Measurements from ENCODE around the gene RPAP3.

RPAP3 gene

GRCh38 chr12:47721431-47721973, 15.7 kb upstream of the RPAP3 start:
- H3K27ac Mint-ChIP-seq = no peak overlapping the region
- DNase-seq (ENCODE audit: low spot score in 2 of 2) (no peak), ATAC-seq (ENCODE audit: low read depth) (no peak)
- peaks cover 16% of the 10 kb centered on the region for H3K4me1 Mint-ChIP-seq
- no peak overlapping the region for H3K4me3 Mint-ChIP-seq
- peaks cover 6% of the 10 kb centered on the region for H3K36me3 Mint-ChIP-seq
- no peaks in the 10 kb centered on the region for H3K27me3 Mint-ChIP-seq
- H3K9me3 Mint-ChIP-seq = no peaks in the 10 kb centered on the region

- H3K36me3 Mint-ChIP-seq = peaks cover 6% of the 10 kb centered on the region
- no peaks in the 10 kb centered on the region for H3K9me3 Mint-ChIP-seq
- ATAC-seq (ENCODE audit: low read depth) = no peak
- no peak overlapping the region for H3K27ac Mint-ChIP-seq
- peaks cover 13% of the 10 kb centered on the region for H3K4me1 Mint-ChIP-seq
- no peak for DNase-seq (ENCODE audit: low spot score in 2 of 2)
- H3K4me3 Mint-ChIP-seq = no peak overlapping the region
- peaks cover 1% of the 10 kb centered on the region for H3K27me3 Mint-ChIP-seq
Observed at GRCh38 chr12:47718531-47718930, 12.7 kb upstream of the RPAP3 start.

GRCh38 chr12:47717443-47718193, 11.8 kb upstream of the RPAP3 start:
- Mint-ChIP-seq H3K36me3 (peaks cover 6% of the 10 kb centered on the region), H3K27me3 (peaks cover 1% of the 10 kb centered on the region), H3K27ac (peak overlapping the region; percentile 10), H3K4me1 (peaks cover 13% of the 10 kb centered on the region), H3K9me3 (no peaks in the 10 kb centered on the region), H3K4me3 (no peak overlapping the region)
- peak; percentile 49 for ATAC-seq (ENCODE audit: low read depth)
- no peak for DNase-seq (ENCODE audit: low spot score in 2 of 2)

DNA sequence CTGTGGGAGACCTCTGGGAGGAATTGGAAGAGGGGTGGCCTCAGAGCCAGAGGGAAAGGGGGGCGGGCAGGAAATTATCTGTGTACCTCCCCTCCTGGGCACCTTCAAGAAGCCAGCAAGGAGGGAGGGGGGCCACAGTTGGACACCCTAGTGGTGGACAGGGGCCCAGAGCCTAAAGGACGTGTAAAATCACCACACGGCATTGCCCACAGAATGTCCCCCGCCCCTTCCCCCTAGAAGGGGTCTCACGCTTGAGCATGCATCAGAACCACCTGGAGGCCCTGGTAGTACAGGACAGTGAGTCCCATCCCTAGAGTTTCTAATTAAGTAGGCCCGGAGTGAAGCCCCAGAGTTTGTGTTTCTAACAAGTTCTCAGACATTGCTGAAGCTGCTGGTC, 11.2 kb upstream of the RPAP3 start:
- peaks cover 4% of the 10 kb centered on the region for H3K36me3 Mint-ChIP-seq
- H3K4me3 Mint-ChIP-seq = no peak overlapping the region
- ATAC-seq (ENCODE audit: low read depth) (no peak), DNase-seq (ENCODE audit: low spot score in 2 of 2) (no peak)
- H3K9me3 Mint-ChIP-seq = no peaks in the 10 kb centered on the region
- peaks cover 1% of the 10 kb centered on the region for H3K27me3 Mint-ChIP-seq
- no peak overlapping the region for H3K27ac Mint-ChIP-seq
- H3K4me1 Mint-ChIP-seq = peaks cover 13% of the 10 kb centered on the region

GRCh38 chr12:47715877-47716548, 10.2 kb upstream of the RPAP3 start:
- peaks cover 13% of the 10 kb centered on the region for H3K4me1 Mint-ChIP-seq
- H3K27me3 Mint-ChIP-seq = peaks cover 1% of the 10 kb centered on the region

GRCh38 chr12:47715393-47715876, 9.6 kb upstream of the RPAP3 start:
- Mint-ChIP-seq H3K27ac (no peak overlapping the region), H3K9me3 (no peaks in the 10 kb centered on the region), H3K4me3 (no peak overlapping the region), H3K36me3 (peaks cover 2% of the 10 kb centered on the region), H3K27me3 (peaks cover 1% of the 10 kb centered on the region), H3K4me1 (peaks cover 15% of the 10 kb centered on the region)
- ATAC-seq (ENCODE audit: low read depth) = peak; percentile 91
- peak; percentile 64 to 75 for DNase-seq (ENCODE audit: low spot score in 2 of 2)

More at GRCh38 chr12:47715877-47716548, 10.2 kb upstream of the RPAP3 start:
- no peaks in the 10 kb centered on the region for H3K9me3 Mint-ChIP-seq
- no peak overlapping the region for H3K27ac Mint-ChIP-seq
- no peak overlapping the region for H3K4me3 Mint-ChIP-seq
- DNase-seq (ENCODE audit: low spot score in 2 of 2) (no peak), ATAC-seq (ENCODE audit: low read depth) (no peak)
- peaks cover 2% of the 10 kb centered on the region for H3K36me3 Mint-ChIP-seq

- Mint-ChIP-seq H3K9me3 (no peaks in the 10 kb centered on the region), H3K27me3 (peaks cover 1% of the 10 kb centered on the region), H3K4me1 (peaks cover 19% of the 10 kb centered on the region), H3K4me3 (no peak overlapping the region), H3K27ac (no peak overlapping the region), H3K36me3 (peaks cover 2% of the 10 kb centered on the region)
- no peak for ATAC-seq (ENCODE audit: low read depth)
- no peak for DNase-seq (ENCODE audit: low spot score in 2 of 2)
Observed at GRCh38 chr12:47714826-47715386, 9.1 kb upstream of the RPAP3 start.

- ATAC-seq (ENCODE audit: low read depth) (no peak), DNase-seq (ENCODE audit: low spot score in 2 of 2) (no peak)
- Mint-ChIP-seq H3K9me3 (no peaks in the 10 kb centered on the region), H3K27ac (no peak overlapping the region), H3K4me3 (no peak overlapping the region), H3K4me1 (peaks cover 35% of the 10 kb centered on the region), H3K36me3 (no peaks in the 10 kb centered on the region), H3K27me3 (peaks cover 1% of the 10 kb centered on the region)
Observed at GRCh38 chr12:47712171-47712570, 6.3 kb upstream of the RPAP3 start.

DNA sequence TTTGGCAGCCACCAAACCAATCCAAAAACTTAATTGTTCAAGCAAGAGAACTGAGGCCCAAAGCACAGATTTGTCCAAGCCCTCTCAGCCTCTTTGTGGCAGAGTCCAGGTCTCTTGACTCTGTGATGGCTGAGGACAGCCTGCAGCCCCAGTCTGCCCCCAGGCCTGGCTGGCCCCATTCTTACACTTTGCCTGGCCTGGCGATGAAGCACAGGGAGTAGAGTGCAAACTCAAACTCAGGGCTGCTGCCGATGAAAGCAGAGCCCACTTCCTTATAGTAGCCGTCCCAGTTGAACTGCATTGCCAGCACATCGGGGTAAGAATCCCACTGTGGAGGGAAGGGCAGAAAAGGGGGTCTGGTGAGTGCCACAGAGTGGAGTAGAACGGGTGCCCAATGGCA, 5.6 kb upstream of the RPAP3 start:
- no peak overlapping the region for H3K4me3 Mint-ChIP-seq
- H3K9me3 Mint-ChIP-seq = no peaks in the 10 kb centered on the region
- DNase-seq (ENCODE audit: low spot score in 2 of 2) = no peak
- H3K36me3 Mint-ChIP-seq = no peaks in the 10 kb centered on the region
- peaks cover 1% of the 10 kb centered on the region for H3K27me3 Mint-ChIP-seq
- ATAC-seq (ENCODE audit: low read depth) = no peak
- peaks cover 39% of the 10 kb centered on the region for H3K4me1 Mint-ChIP-seq
- H3K27ac Mint-ChIP-seq = peak overlapping the region; percentile 50

- ATAC-seq (ENCODE audit: low read depth) (no peak), DNase-seq (ENCODE audit: low spot score in 2 of 2) (no peak)
- Mint-ChIP-seq H3K36me3 (no peaks in the 10 kb centered on the region), H3K27me3 (no peaks in the 10 kb centered on the region), H3K4me3 (no peak overlapping the region), H3K9me3 (no peaks in the 10 kb centered on the region), H3K4me1 (peaks cover 38% of the 10 kb centered on the region), H3K27ac (no peak overlapping the region)
Observed at GRCh38 chr12:47710278-47710677, 4.4 kb upstream of the RPAP3 start.

- DNase-seq (ENCODE audit: low spot score in 2 of 2) (no peak), ATAC-seq (ENCODE audit: low read depth) (peak; percentile 38)
- peak overlapping the region; percentile 35 for H3K4me3 Mint-ChIP-seq
- no peaks in the 10 kb centered on the region for H3K36me3 Mint-ChIP-seq
- peak overlapping the region; percentile 78 for H3K27ac Mint-ChIP-seq
- peaks cover 39% of the 10 kb centered on the region for H3K4me1 Mint-ChIP-seq
- no peaks in the 10 kb centered on the region for H3K27me3 Mint-ChIP-seq
- no peaks in the 10 kb centered on the region for H3K9me3 Mint-ChIP-seq
Observed at GRCh38 chr12:47709671-47710070, 3.8 kb upstream of the RPAP3 start.

DNA sequence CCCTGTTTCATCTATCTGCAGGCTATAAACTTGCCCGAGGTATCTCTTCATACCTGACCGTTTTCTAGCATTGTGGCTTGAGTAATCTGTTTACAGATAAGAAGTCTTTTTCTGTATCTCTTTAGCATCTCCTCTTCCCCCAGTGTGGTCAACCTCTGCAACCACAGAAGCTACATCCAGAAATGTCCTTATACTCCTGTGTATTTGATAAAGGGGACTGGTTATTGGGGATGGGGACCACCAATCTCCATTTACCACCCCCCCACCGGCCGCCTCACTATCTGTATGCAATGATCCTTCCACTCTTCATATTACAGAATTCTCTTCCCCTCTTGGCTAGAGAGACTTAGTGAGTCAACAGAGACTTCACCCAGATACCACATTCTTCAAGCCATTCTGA, 3.4 kb upstream of the RPAP3 start:
- Mint-ChIP-seq H3K27ac (peak overlapping the region; percentile 78), H3K36me3 (no peaks in the 10 kb centered on the region), H3K4me1 (peaks cover 40% of the 10 kb centered on the region), H3K27me3 (no peaks in the 10 kb centered on the region), H3K4me3 (peak overlapping the region; percentile 35), H3K9me3 (no peaks in the 10 kb centered on the region)
- no peak for ATAC-seq (ENCODE audit: low read depth)
- DNase-seq (ENCODE audit: low spot score in 2 of 2) = no peak

DNA sequence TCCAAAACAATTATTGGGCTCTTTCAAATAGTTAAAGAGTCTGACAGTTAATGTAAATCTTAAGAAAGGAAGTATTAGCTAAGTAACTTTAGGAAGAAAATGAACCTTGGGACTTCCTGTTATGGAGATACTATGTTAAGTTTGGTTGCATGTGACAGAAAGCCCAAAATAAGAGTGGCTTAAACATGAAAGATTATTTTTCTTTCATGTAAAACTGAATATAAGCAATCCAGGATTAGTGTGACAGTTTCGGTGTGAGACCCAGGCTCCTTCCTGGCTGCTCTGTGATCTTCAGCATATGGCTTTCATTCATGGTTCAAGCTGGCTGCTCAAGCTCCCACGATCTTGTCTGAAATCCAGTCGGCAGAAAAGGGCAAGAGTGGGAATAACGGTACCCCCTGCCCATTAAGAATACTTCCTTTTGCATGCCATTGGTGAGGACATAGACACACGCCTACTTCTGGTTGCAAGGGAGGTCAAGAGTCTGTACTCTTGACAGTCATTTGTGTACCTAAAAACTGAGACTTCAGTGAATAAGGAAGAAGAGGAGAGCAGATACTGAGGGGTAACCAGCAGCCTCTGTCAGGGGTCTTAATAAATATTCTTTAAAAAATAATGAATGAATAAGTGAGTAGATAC, 2.2 kb upstream of the RPAP3 start:
- ATAC-seq (ENCODE audit: low read depth) = no peak
- Mint-ChIP-seq H3K27ac (peak overlapping the region; percentile 58), H3K9me3 (no peaks in the 10 kb centered on the region), H3K4me3 (peak overlapping the region; percentile 37), H3K27me3 (no peaks in the 10 kb centered on the region), H3K36me3 (peaks cover 4% of the 10 kb centered on the region), H3K4me1 (peaks cover 49% of the 10 kb centered on the region)
- no peak for DNase-seq (ENCODE audit: low spot score in 2 of 2)

- Mint-ChIP-seq H3K27me3 (no peaks in the 10 kb centered on the region), H3K4me1 (peaks cover 52% of the 10 kb centered on the region), H3K9me3 (no peaks in the 10 kb centered on the region), H3K4me3 (peak overlapping the region; percentile 58), H3K36me3 (peaks cover 6% of the 10 kb centered on the region), H3K27ac (peak overlapping the region; percentile 58)
- no peak for DNase-seq (ENCODE audit: low spot score in 2 of 2)
- no peak for ATAC-seq (ENCODE audit: low read depth)
Observed at GRCh38 chr12:47707355-47707754, 1.5 kb upstream of the RPAP3 start.

All from memory B cell (primary cell).